ENCODE data around the gene STARD13. TPM values are rescaled to one million over a fixed set of nuclear protein-coding genes. Genes with fewer than 3 reads are reported as not detected.

The STARD13 gene
- total RNA-seq, 1 donor from 2014 or later = 37.6 TPM

DNA sequence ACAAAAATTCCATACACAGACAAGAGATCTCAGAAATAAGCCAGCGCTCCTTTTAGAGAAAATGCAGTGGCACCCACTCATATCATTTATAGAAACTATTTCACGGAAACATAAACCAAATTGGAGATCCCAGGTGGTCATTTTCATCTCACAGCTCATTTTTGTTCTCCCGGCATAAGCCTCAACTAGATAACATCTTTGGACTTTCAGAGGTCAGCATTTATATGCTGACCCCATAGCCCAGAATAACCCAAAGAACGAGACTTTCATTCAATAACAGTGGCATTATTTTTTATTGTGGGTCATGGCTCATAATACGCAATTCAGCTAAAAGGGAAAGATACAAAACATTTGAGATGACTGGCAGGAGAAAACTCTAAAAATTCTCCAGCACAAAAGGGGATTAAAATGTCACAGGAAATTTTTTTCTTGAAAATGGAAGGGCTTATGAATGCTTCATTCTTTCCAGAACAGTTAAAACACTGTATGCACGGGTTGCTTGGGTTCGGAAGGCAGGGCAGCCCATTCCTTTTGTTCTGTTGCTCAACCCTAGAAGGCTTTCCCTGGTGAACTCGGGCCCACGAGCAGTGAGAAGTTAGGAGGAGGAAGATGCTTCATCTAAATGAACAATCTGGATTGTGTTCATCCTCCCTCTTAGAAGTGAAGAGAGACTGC lies 24.0 kb downstream of the STARD13 start:
- H3K36me3 Mint-ChIP-seq (ENCODE audit: low read depth) = peaks cover 1% of the 10 kb centered on the region
- H3K27me3 Mint-ChIP-seq (ENCODE audit: low read depth) = no peaks in the 10 kb centered on the region
- H3K9me3 Mint-ChIP-seq (ENCODE audit: low read depth) = no peaks in the 10 kb centered on the region
- peaks cover 81% of the 10 kb centered on the region for H3K4me1 Mint-ChIP-seq (ENCODE audit: low read depth)
- DNase-seq (ENCODE audit: low spot score) = no peak
- H3K27ac Mint-ChIP-seq (ENCODE audit: unreplicated experiment) = peak overlapping the region; percentile 83
- no peak overlapping the region for H3K4me3 Mint-ChIP-seq (ENCODE audit: unreplicated experiment)
- TF ChIP-seq, protein P1, sequence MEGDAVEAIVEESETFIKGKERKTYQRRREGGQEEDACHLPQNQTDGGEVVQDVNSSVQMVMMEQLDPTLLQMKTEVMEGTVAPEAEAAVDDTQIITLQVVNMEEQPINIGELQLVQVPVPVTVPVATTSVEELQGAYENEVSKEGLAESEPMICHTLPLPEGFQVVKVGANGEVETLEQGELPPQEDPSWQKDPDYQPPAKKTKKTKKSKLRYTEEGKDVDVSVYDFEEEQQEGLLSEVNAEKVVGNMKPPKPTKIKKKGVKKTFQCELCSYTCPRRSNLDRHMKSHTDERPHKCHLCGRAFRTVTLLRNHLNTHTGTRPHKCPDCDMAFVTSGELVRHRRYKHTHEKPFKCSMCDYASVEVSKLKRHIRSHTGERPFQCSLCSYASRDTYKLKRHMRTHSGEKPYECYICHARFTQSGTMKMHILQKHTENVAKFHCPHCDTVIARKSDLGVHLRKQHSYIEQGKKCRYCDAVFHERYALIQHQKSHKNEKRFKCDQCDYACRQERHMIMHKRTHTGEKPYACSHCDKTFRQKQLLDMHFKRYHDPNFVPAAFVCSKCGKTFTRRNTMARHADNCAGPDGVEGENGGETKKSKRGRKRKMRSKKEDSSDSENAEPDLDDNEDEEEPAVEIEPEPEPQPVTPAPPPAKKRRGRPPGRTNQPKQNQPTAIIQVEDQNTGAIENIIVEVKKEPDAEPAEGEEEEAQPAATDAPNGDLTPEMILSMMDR (IDR thresholded peaks at IDR 0.05) = no peak

DNA sequence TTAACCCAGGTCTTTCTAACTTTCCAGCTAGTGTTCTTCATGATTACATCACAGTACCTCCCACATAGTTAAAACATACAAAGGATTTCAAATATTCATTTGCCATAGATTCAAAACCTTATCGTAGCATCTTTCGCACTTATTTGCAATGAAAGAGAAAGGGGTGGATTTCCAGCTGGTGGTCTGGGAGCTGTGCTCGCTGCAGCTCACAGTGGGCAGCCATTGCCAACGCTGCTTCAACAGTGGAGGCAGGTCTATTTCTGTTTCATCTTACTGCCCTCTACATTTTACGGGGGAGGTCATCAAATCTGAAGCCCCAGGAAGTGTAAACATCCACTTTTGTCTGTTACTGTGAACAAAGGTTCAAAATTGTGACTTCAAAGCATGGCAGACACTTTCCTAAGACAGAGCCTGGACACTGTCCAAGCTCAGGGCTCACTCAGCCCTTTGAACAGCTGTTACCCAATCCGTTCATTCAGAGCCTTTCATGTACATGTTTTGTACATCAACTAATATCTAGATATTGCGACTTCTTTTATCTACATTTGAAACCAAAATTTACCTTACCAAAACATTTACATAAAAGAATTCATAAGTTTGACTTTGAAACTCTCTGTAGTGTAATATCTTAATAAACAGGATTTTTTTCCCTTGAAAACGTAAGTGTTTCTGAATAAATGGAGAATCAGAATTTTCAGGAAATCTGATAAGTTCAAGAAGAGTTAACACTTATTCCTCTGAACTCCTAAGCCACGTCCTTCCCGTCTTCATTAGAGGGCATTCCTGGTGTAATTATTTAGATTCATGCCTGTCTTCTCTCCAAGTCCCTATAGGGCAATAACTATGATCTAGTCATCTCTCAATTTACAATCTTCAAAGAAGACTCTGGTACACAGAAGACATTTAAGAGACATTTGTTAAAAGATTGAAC lies 25.1 kb downstream of the STARD13 start:
- peak overlapping the region; percentile 83 for H3K27ac Mint-ChIP-seq (ENCODE audit: unreplicated experiment)
- DNase-seq (ENCODE audit: low spot score) = no peak
- no peaks in the 10 kb centered on the region for H3K27me3 Mint-ChIP-seq (ENCODE audit: low read depth)
- H3K4me3 Mint-ChIP-seq (ENCODE audit: unreplicated experiment) = no peak overlapping the region
- H3K4me1 Mint-ChIP-seq (ENCODE audit: low read depth) = peaks cover 76% of the 10 kb centered on the region
- TF ChIP-seq, protein P1 (IDR thresholded peaks at IDR 0.05) = no peak
- peaks cover 1% of the 10 kb centered on the region for H3K36me3 Mint-ChIP-seq (ENCODE audit: low read depth)
- H3K9me3 Mint-ChIP-seq (ENCODE audit: low read depth) = no peaks in the 10 kb centered on the region

DNA sequence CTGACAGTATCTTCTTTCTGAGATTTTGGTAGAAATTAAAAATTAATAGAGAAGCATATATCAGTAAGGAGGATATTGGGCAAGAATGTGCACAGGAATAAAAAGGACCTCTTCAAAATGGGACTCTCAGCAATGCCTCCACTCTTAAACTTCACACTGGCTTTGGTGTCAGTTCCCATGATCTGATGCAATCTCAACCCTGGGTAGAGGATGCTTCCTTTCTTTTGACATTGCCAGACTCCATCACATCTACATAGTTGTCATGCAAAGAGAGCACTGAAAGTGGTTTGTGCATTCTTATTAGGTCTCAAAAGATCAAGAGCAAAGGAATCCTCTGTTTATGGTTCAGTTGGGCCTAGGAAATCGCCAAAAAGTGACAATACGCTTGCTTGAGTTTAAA lies 26.3 kb downstream of the STARD13 start:
- no peak for DNase-seq (ENCODE audit: low spot score)
- Mint-ChIP-seq H3K27ac (ENCODE audit: unreplicated experiment) (no peak overlapping the region), H3K4me1 (ENCODE audit: low read depth) (peaks cover 64% of the 10 kb centered on the region), H3K36me3 (ENCODE audit: low read depth) (peaks cover 1% of the 10 kb centered on the region), H3K9me3 (ENCODE audit: low read depth) (no peaks in the 10 kb centered on the region), H3K27me3 (ENCODE audit: low read depth) (no peaks in the 10 kb centered on the region), H3K4me3 (ENCODE audit: unreplicated experiment) (no peak overlapping the region)
- TF ChIP-seq, protein P1 (IDR thresholded peaks at IDR 0.05) = no peak

DNA sequence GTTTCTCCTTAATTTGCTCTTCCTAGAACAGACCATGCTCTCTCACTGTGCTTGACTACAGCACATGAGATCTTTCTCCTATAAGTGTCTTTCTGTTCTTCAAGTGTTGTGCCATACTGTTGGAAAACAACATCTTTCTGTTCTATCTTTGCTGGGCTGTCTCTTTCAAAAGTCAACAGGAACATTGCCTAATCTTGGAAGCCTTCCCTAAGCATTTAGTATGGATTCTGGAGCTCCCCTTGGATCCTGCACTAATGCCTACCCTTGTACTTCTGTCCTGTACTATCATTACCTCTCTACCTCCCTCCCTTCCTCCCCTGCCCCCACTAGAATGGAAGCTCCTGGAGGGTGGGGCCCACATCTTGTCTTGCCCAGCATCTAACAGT lies 26.8 kb downstream of the STARD13 start:
- DNase-seq (ENCODE audit: low spot score) = no peak
- H3K4me3 Mint-ChIP-seq (ENCODE audit: unreplicated experiment) = no peak overlapping the region
- H3K36me3 Mint-ChIP-seq (ENCODE audit: low read depth) = peaks cover 1% of the 10 kb centered on the region

More for the DNA sequence above, 26.8 kb downstream of the STARD13 start:
- Mint-ChIP-seq H3K9me3 (ENCODE audit: low read depth) (no peaks in the 10 kb centered on the region), H3K4me1 (ENCODE audit: low read depth) (peaks cover 59% of the 10 kb centered on the region), H3K27ac (ENCODE audit: unreplicated experiment) (peak overlapping the region; percentile 39), H3K27me3 (ENCODE audit: low read depth) (no peaks in the 10 kb centered on the region)
- TF ChIP-seq, protein P1 (IDR thresholded peaks at IDR 0.05) = no peak

All from chondrocyte (in vitro differentiated cells).